IPS DF 4.7 (cell line): ENCODE data around the gene PLCB2.

Source experiments
- DNase-seq: peaks from one replicate; pipeline ENCODE4 v3.0.0-alpha.2; 2013; ENCODE audit warnings: low spot score; ENCODE audit errors: extremely low read depth

Gene PLCB2

DNA sequence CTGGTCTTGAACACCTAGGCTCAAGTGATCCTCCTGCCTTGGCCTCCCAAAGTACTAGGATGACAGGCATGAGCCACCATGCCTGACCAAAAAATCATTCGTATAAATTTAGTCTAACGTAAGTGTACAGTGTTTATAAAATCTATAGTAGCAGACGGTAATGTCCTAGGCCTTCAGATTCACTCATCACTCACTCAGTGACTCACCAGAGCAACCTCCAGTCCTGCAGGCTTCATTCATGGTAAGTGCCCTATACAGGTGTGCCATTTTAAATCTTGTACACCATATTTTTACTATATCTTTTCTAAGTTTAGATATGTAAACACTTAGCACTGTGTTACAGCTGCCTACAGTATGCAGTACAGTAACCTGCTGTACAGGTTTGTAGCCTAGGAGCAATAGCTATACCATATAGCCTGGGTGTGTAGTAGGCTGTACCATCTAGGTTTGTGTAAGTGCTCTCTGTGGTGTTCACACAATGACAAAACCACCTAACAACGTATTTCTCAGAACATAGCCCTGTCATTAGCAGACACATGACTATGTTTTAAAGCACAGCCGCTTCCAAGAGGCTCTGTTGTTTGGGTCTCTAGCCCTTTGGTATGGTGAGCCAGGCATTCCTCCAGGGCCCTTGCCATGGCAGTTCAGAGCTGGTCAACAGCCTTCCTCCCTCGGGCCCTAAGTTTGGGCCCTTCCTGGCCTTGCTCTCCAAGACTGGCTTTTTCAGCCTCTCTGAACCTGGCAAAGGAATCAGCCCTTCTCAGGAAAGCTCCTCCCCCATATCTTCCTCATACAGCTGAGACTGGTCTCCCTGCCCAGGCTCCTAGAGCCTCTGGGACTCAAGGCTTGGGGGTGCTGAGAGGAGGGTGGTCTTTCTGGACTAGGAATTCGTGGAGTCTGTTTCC lies 34.9 kb upstream of the PLCB2 start:
- no peak for DNase-seq

DNA sequence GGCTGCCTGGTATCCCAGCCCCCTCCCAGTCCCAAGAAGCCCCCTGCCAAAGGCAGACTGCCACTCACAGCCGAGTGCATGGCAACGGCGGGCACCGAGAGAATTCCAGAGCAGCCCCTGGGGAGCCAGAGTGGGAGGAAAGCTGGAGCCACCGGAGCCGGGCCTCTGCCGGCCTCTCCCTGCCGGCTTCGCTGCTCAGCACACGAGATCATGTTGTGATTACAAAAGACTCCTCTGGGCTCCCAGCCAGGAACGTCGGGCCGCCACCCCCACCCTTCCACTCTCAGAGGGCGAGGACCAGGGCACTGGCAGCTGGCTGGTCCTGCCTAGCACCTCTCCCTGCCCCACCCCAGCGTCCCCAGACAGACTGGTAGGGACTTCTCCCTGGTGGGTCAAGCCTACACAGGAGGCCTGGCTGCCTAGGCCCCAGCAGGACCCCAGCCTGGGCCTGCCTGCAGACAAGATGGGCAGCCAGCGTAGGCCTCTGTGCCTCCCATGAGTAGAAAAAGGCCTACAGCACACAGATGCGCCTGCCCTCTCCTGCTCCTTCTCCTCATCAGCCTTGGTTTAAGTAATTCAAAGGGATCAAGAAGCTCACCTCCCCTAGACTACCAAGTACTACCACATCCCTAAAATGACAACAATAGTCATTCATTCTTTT lies 33.1 kb upstream of the PLCB2 start, which contains the start of gene CCDC9B:
Gene CCDC9B, minus strand, starts transcription at position 200 of the 661 bp plus-strand sequence. Its CDS starts 120 bp downstream, at position 80.
- no peak for DNase-seq

DNA sequence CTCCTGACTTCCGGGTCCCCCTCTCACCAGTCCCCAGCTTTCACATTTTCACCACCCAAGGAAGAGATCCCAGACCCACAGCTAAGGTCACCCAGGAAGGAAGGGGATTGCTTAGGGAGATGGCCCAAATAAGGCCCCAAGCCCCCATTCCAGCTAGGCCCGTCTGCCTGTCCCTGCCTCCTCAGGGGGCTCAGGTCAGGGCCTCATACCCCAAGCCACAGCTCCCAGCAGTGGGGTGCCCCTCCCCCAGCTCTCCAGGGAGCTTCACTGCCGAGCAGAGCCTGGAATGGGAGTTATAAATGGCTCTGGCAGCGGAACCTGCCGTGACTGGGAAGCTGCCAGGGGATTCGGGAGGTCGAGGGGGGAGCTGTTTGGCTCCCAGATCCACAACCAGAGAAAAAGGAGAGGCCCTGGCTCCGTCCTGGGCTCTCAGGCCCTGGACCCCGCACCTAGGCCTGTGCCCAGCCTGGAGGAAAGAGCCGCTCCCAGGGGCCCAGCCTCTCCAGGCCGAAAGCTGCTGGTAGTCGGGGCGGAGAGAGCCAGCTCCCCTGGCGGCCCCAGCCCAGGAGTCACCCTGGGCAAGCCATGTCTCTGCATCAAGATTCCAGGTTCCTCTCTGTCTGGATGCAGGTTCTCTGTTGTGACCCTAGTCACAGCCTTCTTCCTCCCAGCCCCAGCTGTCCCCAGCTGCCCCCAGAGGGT lies 32.5 kb upstream of the PLCB2 start:
- no peak for DNase-seq

DNA sequence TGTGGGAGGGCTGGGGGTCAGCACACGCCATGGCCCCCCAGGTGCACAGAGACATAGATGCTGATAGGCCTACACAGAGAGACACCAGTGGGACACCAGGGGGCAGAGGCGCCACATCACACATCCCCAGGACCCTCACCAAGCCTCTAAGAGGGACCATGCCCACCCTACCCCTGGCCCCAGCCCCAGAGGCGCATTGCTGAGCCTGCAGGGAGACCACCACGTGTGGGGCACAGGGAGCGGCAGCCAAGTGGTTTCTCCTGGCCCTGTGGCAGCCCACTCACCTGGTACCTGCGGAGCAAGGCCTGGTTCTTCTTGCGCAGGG lies 31.8 kb upstream of the PLCB2 start:
- DNase-seq, result no peak

DNA sequence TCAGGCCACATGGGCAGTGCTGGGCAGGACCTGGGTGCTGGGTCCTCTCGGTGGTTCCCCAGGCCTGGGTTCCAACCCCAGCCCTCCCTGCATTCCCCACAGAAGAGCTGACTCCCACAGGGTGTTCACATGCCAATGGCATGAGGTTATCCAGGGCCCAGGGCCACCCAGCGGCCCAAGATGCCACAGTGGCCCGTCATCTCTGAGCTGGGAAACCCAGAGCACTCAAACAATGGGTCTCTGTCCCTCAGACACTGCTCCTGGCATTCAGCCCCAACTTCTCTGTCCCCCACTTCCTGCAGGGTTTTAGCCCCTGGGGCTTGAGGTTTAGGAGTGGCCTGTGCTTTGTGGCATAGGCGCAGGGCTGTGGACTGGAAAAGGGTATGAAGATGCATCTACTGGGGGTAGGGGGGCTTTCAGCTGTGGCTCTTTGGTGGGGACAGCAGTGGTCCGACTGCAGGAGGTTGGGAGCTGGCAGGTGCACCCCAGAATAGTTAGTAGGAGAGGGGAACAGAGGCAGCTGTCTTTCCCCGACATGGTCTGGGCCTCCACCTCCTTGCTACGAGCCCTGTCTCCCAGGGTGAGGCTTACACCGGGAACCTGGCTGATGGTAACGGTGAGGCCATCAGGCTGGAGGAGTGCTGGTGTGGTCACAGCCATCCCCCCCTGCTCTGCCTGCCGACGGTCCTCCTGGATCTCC lies 31.3 kb upstream of the PLCB2 start:
- no peak for DNase-seq

DNA sequence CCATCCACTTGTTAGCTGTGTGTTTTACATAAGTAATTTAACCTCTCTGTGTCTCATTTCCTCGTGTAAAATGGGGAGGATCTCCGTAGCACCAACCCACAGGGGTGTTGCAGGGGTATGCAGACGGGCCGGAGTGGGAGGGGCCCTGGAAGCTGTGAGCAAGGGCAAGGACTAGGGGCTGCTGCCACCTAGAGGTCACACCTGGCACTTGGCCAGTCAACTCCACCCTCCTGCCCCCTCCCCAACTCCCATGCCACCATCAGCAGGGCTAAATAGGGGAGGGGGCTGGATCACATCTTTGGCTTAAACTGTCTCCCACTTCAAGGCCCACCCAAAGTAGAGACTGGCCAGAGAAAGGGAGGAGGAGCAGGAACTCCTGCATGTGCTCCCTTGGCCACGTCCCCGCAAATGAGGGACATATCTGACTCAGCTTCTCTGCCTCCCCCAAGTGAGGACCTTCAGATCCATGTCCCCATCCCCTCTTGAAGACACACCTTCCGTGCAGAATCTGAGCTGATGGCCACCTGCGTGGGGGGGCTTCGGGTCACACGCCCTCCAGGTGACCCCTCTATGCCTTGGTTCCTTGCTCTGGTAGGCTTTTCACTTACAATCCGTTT lies 30.4 kb upstream of the PLCB2 start:
- no peak for DNase-seq

DNA sequence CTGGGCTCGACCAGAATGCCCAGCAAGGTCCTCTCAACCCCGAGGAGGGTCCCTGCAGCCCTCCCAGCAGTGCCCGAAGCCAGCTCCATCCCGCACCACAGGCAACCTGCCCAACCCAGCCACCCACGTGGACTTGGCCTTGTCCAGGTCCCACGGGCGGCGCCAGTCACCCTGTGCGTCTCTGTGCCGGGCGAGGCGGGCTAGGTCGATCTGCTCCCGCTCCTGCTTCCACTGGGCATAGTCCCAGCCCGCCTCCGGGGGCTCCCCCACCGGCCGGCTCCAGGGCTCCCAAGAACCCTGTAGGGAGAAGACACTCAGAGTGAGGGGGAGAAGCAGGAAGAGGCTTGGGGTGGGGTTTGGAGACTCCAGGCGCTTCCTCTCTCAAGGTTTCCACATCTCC lies 29.9 kb upstream of the PLCB2 start:
- DNase-seq, result no peak

DNA sequence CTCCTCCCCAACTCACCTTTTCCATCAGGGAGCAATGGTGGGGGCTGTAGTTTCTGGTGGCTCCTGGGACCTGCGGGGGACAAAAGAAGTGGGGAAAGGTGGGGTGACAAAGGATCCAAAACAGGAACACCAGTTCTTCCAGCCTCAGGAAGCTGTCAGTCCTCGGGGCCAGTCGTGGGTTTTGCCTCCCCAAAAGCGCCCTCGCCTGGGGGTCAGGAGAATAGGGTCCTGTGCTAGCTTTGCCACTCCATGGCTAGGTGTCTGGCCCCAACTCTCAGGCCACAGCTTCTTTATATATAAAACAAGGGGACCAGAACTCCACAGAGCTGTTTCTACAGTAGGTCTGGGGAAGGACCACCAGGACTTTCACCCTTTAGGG lies 29.0 kb upstream of the PLCB2 start:
- no peak for DNase-seq

DNA sequence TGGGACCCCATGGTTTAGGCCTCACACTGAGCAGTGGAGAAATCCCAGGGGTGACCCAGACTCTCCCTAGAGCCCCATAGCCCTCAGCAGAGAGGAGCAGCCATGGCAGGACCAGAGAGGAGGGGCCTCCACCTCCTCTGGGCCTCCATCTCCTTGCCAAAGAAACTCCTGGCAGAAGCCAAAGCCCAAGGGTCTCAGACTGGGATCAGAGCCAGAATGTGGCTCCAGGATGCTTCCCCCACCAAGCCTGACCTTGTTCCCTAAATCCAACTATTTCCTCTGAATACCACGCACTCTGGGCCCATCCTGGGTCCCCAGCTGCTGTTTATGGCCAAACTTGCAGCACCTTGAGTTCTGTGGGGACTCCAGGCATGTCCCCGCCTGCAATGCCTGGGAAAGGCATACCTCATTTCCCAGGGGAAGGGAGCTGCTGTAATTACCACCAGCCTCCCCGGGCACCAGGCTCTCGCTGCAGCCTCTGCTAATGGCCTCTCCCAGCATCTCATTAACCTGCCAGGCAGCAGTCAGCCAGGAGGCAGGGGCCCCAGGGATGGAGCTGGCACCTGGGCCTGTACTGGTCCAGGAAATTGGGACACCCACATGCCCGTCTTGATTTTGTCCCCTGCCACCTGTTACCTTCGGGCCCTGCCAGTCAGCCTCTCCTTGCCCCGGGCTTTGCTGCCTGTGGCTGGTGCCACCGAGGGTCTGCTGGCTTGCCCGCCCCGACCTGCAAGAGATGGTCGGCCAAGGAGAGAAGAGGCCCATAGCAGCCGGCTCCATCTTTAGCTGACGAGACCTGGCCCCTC lies 28.4 kb upstream of the PLCB2 start:
- DNase-seq, result no peak

DNA sequence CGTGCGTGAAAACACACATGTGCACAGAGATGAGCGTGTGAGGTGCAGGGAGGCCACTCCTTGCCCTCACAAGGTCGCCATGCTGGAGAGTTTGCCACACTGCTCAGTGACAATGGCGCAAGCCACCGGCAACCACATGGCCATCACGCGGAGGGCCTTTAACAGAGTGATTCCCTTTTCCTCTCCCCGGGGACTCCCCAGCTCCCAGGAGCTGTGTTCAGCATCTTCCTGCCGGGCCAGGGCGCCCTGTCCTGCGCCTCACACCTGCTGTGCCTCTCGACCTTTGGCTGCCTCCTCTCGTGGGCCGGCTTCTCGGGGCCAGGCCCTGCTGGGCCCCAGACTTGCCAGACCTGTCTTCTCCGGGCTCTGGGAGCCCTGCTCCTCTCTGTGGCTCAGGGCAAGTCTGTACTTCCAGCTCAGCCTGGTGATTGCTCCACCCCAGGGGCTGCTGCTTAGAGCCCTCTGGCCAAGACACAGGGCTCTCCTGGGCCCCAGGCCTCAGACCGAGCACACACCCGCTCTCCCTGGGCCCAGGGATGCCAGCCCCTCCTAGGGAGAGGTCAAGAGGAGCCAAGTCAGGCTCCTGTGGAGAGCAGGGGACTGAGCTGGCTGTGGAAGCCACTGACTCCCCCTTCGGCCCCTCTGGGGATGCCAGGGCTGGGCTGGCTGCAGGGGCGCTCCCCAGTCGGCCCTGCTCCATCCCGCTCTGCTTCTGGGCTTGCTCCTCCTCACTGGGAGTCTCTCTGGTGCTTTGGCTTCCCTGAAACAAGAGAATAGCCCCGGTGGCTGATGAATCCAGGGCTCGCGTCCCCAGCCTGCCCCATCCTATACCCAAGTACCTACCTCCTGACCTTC lies 27.4 kb upstream of the PLCB2 start:
- DNase-seq, result no peak

DNA sequence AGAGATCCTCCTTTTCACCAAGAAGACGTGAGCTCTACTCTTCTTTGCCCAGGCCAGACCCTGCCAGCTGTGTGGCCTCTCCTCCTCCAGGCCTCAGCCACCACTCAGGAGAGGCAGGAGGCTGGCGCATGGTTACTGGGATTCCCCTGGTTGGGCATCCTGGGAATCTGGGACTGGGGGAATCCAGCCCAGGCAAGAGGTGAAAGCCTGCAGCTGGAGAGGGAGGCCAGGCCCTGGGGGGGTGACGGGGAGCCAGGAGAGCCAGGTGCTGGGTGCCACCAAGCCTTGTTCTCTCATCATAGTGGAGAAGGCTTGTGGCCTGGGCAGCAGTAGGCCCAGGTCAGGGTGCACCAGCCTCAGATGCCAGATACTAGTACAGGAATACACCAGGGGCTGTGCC lies 26.8 kb upstream of the PLCB2 start:
- DNase-seq, result no peak

DNA sequence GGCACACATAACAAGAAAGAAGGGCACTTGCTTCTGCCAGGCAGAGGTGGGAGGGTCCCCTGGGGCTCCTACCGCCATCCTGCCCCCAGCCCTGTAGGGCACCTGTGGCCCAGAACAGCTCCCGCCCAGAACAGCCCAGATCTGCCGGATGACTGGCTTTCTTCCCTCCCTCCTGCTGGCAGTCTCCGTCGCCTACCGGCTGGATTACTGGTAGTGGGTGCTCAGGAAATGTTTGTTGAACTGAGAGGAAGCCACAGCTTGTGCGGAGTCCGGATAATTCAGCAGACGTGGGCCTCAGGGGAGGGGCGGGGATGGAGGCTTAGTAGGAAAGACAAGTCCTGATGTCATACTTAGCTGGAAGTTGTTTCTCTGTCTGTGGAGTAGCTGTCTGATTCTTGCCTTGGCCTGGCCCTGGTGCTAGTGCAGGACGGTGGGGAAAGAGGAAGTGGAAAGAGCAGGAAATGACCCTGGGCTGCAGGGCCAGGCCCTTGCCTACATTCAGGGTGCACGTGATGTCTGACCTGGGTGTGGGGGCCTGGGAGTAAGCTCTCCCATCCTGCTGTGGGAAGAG lies 26.3 kb upstream of the PLCB2 start:
- no peak for DNase-seq

DNA sequence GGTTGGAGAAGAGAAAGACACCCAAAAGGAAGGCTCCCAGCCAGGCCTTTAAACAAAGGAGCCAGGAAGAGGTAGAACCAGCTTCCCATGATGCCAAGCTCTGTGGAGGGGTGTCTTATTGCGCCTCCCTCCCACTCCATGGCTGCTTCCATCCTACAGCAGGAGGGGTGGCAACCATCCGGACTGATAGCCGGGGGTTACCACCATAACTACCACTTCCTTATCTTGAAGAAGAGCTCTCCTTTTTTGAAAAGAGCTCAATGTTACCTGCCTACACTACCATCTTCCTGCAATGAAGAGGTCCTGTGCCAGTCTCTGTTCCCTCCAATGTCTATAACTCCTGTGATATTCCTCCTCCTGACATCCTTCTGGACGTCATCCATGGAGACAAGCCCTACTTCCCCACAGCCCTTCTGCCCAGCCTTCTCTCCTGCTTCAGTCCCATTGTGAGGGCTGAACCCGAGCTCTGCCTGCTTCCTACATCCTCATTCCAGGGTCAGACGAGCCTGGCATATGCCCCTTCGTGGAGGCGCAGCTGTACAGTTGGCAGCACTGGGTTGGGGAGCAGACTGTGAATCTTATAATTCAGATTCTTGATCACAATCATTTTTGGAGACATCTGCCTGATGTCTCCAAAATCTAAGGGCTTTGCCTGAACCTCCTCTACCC lies 24.5 kb upstream of the PLCB2 start:
- DNase-seq, result no peak

DNA sequence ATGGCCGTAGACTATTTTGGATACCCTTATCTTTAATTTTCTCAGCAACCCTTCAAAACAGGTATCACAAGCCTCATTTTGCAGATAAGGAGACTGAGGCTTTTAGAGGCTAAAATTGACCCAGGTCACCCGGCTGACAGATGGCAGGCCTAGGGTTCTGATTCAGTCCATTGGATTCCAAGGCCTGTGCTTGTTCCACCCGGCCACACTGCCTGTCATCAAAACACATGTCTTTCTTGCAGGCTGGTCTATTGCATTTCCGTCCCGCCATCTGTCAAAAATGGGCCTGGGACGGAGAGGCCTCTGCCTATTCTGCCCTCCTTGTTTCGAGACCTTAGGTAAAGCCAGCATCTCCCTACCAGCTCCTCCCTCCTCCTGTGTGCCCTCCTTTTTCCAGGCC lies 23.9 kb upstream of the PLCB2 start:
- DNase-seq, result no peak

DNA sequence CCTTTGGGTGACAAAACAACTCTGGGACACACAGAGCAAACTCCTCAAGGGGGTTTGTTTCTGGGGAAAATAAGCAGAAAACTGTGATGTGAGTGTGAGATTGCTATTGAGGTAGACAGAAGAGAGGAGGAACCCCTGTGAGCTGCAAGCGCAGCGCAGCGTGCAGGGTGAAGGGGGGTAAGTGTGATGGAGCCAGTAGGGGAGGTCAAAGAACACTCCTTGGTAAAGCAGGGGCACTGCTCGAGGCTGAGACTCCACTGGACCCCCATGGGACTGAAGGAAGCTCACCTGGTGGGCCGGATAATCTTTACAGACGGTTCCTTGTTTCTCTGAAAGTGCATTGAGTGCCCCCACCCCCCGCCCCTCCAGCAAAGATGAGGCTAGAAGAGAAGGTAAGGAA lies 23.3 kb upstream of the PLCB2 start:
- DNase-seq, result no peak

DNA sequence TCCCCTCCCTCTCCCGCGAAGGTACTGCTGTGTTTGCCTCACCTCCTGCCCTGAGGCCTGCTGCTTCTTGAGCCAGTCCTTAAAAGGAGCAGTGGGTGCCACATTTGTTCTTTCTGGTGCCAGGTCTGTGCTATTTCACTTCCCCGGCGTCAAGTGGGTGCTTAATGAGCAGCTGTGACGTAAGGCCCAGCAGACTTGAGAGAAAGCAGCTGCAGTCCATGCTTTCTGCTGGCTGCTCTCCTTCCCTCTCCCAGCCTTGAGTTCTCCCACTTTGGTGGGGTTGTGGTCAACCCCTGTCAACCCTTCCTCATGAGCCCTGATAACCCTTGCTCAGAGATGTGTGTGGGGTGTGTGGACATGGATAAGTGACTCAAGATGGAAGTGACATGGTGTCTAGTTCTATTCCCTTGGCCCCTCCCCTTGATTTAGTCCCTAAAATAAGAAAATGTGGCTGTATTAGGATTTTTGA lies 22.7 kb upstream of the PLCB2 start:
- no peak for DNase-seq

DNA sequence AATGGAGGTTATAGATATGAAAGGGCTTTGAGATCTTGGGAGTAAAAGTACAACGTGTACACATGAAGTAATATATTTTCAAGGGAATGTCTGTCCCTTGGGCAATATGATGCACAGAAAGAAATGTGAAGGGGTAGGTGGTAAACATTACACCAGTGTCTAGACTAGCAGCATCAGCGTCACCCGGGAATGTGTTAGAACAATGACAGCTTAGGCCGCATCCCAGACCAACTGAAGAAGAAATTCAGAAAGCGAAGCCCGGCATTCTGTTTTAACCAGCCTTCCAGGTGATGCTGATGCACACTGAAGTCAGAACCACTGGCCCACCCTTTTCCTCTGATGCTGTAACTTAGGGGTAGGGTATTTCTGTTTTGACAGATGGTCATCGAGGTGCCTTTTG lies 22.1 kb upstream of the PLCB2 start:
- DNase-seq, result no peak

DNA sequence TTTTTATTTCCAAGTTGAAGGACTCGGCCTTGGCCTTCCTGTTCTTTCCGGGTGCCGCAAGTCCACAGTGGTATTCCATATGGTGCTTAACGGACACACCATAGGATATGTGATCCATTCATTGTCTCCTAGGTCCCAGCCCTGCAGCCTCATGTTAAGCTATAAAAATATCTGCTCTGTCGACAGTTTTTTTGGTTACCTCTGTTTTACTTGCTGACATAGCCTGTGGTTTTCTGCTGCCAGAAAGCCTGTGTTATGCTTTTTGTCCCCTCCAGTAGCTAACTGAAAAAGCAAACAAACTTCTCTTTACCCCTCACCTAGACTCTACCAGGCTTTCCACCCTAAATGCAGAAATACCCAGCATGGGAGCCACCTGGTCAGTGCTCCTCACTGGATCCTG lies 21.0 kb upstream of the PLCB2 start:
- DNase-seq, result no peak

DNA sequence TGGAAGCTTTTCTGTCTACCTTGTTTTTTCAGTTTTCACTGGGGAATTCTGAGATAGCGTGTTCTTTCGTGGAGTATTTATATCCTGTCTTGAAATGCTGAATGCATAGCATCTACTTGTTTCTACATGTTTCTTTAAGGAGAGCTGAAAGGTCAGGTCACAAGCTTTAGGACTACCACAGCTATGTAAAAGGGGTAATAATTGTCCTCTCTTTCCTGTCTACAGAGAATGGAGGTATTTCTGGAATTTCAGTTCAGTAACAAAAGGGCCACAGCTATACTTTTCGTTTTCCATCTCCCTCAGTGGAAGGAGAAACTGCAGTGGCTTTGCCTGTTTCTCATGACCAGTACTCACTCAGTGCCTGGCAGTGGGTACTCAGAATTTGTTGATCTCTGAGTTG lies 20.4 kb upstream of the PLCB2 start:
- DNase-seq, result no peak
